Measurements from ENCODE around the gene CAMTA1. TPM values are rescaled to one million over a fixed set of nuclear protein-coding genes. Genes with fewer than 3 reads are reported as not detected.

The CAMTA1 gene
- total RNA-seq, 2 donors from 2014 or later: 55.3 to 69.5 TPM

- peak; percentile 54 for ATAC-seq
- peak overlapping the region; percentile 57 for H3K27ac Mint-ChIP-seq
- peaks cover 33% of the 10 kb centered on the region for H3K4me1 Mint-ChIP-seq
- H3K4me3 Mint-ChIP-seq: peak overlapping the region; percentile 75
- H3K9me3 ChIP-seq (ENCODE audit: control insufficient read depth, low read length, poor library complexity, severe bottlenecking): no peaks in the 10 kb centered on the region
- peak; percentile 17 to 39 (median 25) for DNase-seq
- H3K27me3 Mint-ChIP-seq: peaks cover 8% of the 10 kb centered on the region
- H3K36me3 Mint-ChIP-seq (ENCODE audit: low read depth): no peaks in the 10 kb centered on the region
Measured at GRCh38 chr1:7752512-7753417, 967.5 kb downstream of the CAMTA1 start.

- no peak for DNase-seq
- no peaks in the 10 kb centered on the region for H3K9me3 ChIP-seq (ENCODE audit: control insufficient read depth, low read length, poor library complexity, severe bottlenecking)
- H3K36me3 Mint-ChIP-seq (ENCODE audit: low read depth): no peaks in the 10 kb centered on the region
- no peak overlapping the region for H3K27ac Mint-ChIP-seq
- peaks cover 31% of the 10 kb centered on the region for H3K4me1 Mint-ChIP-seq
- no peak for ATAC-seq
- peaks cover 8% of the 10 kb centered on the region for H3K27me3 Mint-ChIP-seq
- H3K4me3 Mint-ChIP-seq: no peak overlapping the region
Measured at GRCh38 chr1:7753641-7754040, 968.4 kb downstream of the CAMTA1 start.

GRCh38 chr1:7754234-7754633 is 969.0 kb downstream of the CAMTA1 start:
- DNase-seq: no peak
- no peak for ATAC-seq
- Mint-ChIP-seq H3K4me1 (peaks cover 30% of the 10 kb centered on the region), H3K27ac (no peak overlapping the region), H3K36me3 (ENCODE audit: low read depth) (no peaks in the 10 kb centered on the region), H3K27me3 (peaks cover 8% of the 10 kb centered on the region), H3K4me3 (no peak overlapping the region)
- no peaks in the 10 kb centered on the region for H3K9me3 ChIP-seq (ENCODE audit: control insufficient read depth, low read length, poor library complexity, severe bottlenecking)

- H3K4me3 Mint-ChIP-seq: no peak overlapping the region
- no peak overlapping the region for H3K27ac Mint-ChIP-seq
- DNase-seq: no peak
- H3K36me3 Mint-ChIP-seq (ENCODE audit: low read depth): no peaks in the 10 kb centered on the region
- peaks cover 26% of the 10 kb centered on the region for H3K4me1 Mint-ChIP-seq
- no peaks in the 10 kb centered on the region for H3K9me3 ChIP-seq (ENCODE audit: control insufficient read depth, low read length, poor library complexity, severe bottlenecking)
- ATAC-seq: no peak
- H3K27me3 Mint-ChIP-seq: peaks cover 8% of the 10 kb centered on the region
Measured at GRCh38 chr1:7755448-7755847, 970.2 kb downstream of the CAMTA1 start.

GRCh38 chr1:7760245-7760644 is 975.0 kb downstream of the CAMTA1 start:
- ATAC-seq (no peak), DNase-seq (no peak)
- H3K9me3 ChIP-seq (ENCODE audit: control insufficient read depth, low read length, poor library complexity, severe bottlenecking): no peaks in the 10 kb centered on the region
- Mint-ChIP-seq H3K4me1 (no peaks in the 10 kb centered on the region), H3K4me3 (no peak overlapping the region), H3K27me3 (no peaks in the 10 kb centered on the region), H3K36me3 (ENCODE audit: low read depth) (no peaks in the 10 kb centered on the region), H3K27ac (no peak overlapping the region)

GRCh38 chr1:7761103-7761502 is 975.8 kb downstream of the CAMTA1 start:
- no peaks in the 10 kb centered on the region for H3K27me3 Mint-ChIP-seq
- ATAC-seq (no peak), DNase-seq (no peak)
- H3K4me1 Mint-ChIP-seq: no peaks in the 10 kb centered on the region
- H3K4me3 Mint-ChIP-seq: no peak overlapping the region
- H3K27ac Mint-ChIP-seq: no peak overlapping the region
- no peaks in the 10 kb centered on the region for H3K36me3 Mint-ChIP-seq (ENCODE audit: low read depth)
- no peaks in the 10 kb centered on the region for H3K9me3 ChIP-seq (ENCODE audit: control insufficient read depth, low read length, poor library complexity, severe bottlenecking)

- Mint-ChIP-seq H3K4me3 (no peak overlapping the region), H3K4me1 (peaks cover 9% of the 10 kb centered on the region), H3K36me3 (ENCODE audit: low read depth) (no peaks in the 10 kb centered on the region), H3K27ac (no peak overlapping the region), H3K27me3 (no peaks in the 10 kb centered on the region)
- no peaks in the 10 kb centered on the region for H3K9me3 ChIP-seq (ENCODE audit: control insufficient read depth, low read length, poor library complexity, severe bottlenecking)
- ATAC-seq (no peak), DNase-seq (no peak)
Measured at GRCh38 chr1:7767176-7767575, 981.9 kb downstream of the CAMTA1 start.

GRCh38 chr1:7768583-7768982 is 983.3 kb downstream of the CAMTA1 start:
- H3K36me3 Mint-ChIP-seq (ENCODE audit: low read depth): no peaks in the 10 kb centered on the region
- H3K27me3 Mint-ChIP-seq: no peaks in the 10 kb centered on the region
- ATAC-seq (no peak), DNase-seq (no peak)
- peaks cover 15% of the 10 kb centered on the region for H3K4me1 Mint-ChIP-seq
- H3K4me3 Mint-ChIP-seq: no peak overlapping the region
- H3K9me3 ChIP-seq (ENCODE audit: control insufficient read depth, low read length, poor library complexity, severe bottlenecking): no peaks in the 10 kb centered on the region
- H3K27ac Mint-ChIP-seq: no peak overlapping the region

- Mint-ChIP-seq H3K4me3 (peak overlapping the region; percentile 10), H3K36me3 (ENCODE audit: low read depth) (peaks cover 3% of the 10 kb centered on the region), H3K27ac (no peak overlapping the region), H3K27me3 (no peaks in the 10 kb centered on the region), H3K4me1 (peaks cover 21% of the 10 kb centered on the region)
- ATAC-seq (no peak), DNase-seq (no peak)
- no peaks in the 10 kb centered on the region for H3K9me3 ChIP-seq (ENCODE audit: control insufficient read depth, low read length, poor library complexity, severe bottlenecking)
Measured at GRCh38 chr1:7769673-7770412, 984.6 kb downstream of the CAMTA1 start.

- Mint-ChIP-seq H3K36me3 (ENCODE audit: low read depth) (peaks cover 3% of the 10 kb centered on the region), H3K27ac (no peak overlapping the region), H3K27me3 (no peaks in the 10 kb centered on the region), H3K4me1 (peaks cover 21% of the 10 kb centered on the region), H3K4me3 (peak overlapping the region; percentile 93)
- DNase-seq (no peak), ATAC-seq (peak; percentile 37)
- H3K9me3 ChIP-seq (ENCODE audit: control insufficient read depth, low read length, poor library complexity, severe bottlenecking): no peaks in the 10 kb centered on the region
Measured at GRCh38 chr1:7770669-7770996, 985.4 kb downstream of the CAMTA1 start.

GRCh38 chr1:7770997-7771822 is 986.0 kb downstream of the CAMTA1 start, which contains the start of gene VAMP3:
VAMP3 (plus strand) TSS chr1:7771296; CDS start chr1:7771384, 88 bp downstream.
- H3K27ac Mint-ChIP-seq: peak within 1 kb of the TSS; percentile 71
- H3K4me3 Mint-ChIP-seq: peak within 1 kb of the TSS; percentile 93
- peak; percentile 76 to 86 (median 83) for DNase-seq
- peaks cover 3% of the 10 kb centered on the region for H3K36me3 Mint-ChIP-seq (ENCODE audit: low read depth)
- H3K4me1 Mint-ChIP-seq: peaks cover 21% of the 10 kb centered on the region
- no peaks in the 10 kb centered on the region for H3K27me3 Mint-ChIP-seq
- peak; percentile 96 for ATAC-seq
- H3K9me3 ChIP-seq (ENCODE audit: control insufficient read depth, low read length, poor library complexity, severe bottlenecking): no peaks in the 10 kb centered on the region

GRCh38 chr1:7771823-7772299 is 986.6 kb downstream of the CAMTA1 start:
- no peaks in the 10 kb centered on the region for H3K9me3 ChIP-seq (ENCODE audit: control insufficient read depth, low read length, poor library complexity, severe bottlenecking)
- Mint-ChIP-seq H3K36me3 (ENCODE audit: low read depth) (peaks cover 3% of the 10 kb centered on the region), H3K4me1 (peaks cover 21% of the 10 kb centered on the region), H3K4me3 (peak overlapping the region; percentile 93), H3K27ac (peak overlapping the region; percentile 71), H3K27me3 (no peaks in the 10 kb centered on the region)
- DNase-seq (no peak), ATAC-seq (no peak)

- no peaks in the 10 kb centered on the region for H3K9me3 ChIP-seq (ENCODE audit: control insufficient read depth, low read length, poor library complexity, severe bottlenecking)
- no peak for ATAC-seq
- Mint-ChIP-seq H3K27me3 (no peaks in the 10 kb centered on the region), H3K36me3 (ENCODE audit: low read depth) (peaks cover 3% of the 10 kb centered on the region), H3K4me1 (peaks cover 23% of the 10 kb centered on the region), H3K4me3 (no peak overlapping the region), H3K27ac (no peak overlapping the region)
- DNase-seq: no peak
Measured at GRCh38 chr1:7777591-7777990, 992.3 kb downstream of the CAMTA1 start.
